Left cardiac atrium (tissue), 4 donors: Measurements from ENCODE around the gene FOXI3. TPM values are rescaled to one million over a fixed set of nuclear protein-coding genes. Genes with fewer than 3 reads are reported as not detected.
"Not testable (repeated sequence)": the region's sequence is repeated elsewhere in the genome, so short reads cannot be mapped to it uniquely, and the experiment has no call there.

Experiments
- ATAC-seq, 2 donors: fragments of 200-7000 bp; cut with Tn5 transposase; one replicate each; pipeline ENCODE4 v1.9.1; 2020; ENCODE audit warnings: mild to moderate bottlenecking in 2 of 2, moderate library complexity in 2 of 2
- DNase-seq: peaks from one replicate; pipeline ENCODE4 v3.0.0-alpha.2; 2020
- intact Hi-C, 2 donors: fragments of 100-400 bp; cut with DNase I; formaldehyde crosslinking; loops; one replicate each; pipeline versions ENCODE4 v1.14.1 to v1.15.1; 2022 to 2023
- total RNA-seq, 2 donors: library from RNA; stranded (reverse); fragmentation: NEBNext Ultra II Directional; extraction: Animal tissue kit (Norgen Biotek cat#: 25700); gene quantifications; one replicate each; pipeline ENCODE4 v1.2.1, GENCODE V29; 2021
- donor health status: DM: no; HTN: yes; CAD: no.
- donor health status: DM: no; HTN: yes; CAD: no; lungs with severe emphysema.
- donor health status: DM: yes; HTN: yes; CAD: no.
- donor health status: Dilated cardiomyopathy.

FOXI3 gene
- total RNA-seq, 2 donors from 2014 or later = not detected

- DNase-seq = no peak
- intact Hi-C loops = no loop called here
- ATAC-seq = no peak
These were observed 9.0 kb downstream of the FOXI3 start for GRCh38 chr2:88443353-88443938.

GRCh38 chr2:88442473-88442872 is 10.0 kb downstream of the FOXI3 start:
- DNase-seq (no peak), ATAC-seq (no peak)
- intact Hi-C loops = no loop called here

DNA sequence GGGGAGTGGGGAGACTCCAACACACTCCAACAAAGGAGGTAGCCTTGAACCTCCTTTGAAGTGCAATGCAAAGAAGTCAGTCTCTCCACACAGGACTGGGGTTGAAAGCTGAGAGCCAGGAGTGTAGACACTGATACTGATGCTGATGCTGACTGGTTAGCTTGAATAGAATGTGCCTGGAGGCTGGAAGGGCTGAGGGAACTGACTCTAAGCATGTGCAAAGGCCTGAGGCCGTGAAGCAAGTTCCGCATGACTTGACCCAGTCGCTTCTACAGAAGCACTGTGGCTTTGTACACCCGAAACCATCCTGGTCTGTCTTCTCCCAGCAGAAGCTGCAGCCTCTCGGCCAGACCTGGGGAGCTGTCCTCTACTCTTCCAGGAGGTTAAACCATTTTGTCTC is 10.4 kb downstream of the FOXI3 start:
- ATAC-seq = no peak
- no peak for DNase-seq
- intact Hi-C loops = no loop called here

GRCh38 chr2:88437010-88437409 is 15.5 kb downstream of the FOXI3 start:
- ATAC-seq = no peak
- no peak for DNase-seq
- intact Hi-C loops = no loop called here

GRCh38 chr2:88429929-88430328 is 22.6 kb downstream of the FOXI3 start:
- DNase-seq = no peak
- ATAC-seq = no peak
- intact Hi-C loops = no loop called here

DNA sequence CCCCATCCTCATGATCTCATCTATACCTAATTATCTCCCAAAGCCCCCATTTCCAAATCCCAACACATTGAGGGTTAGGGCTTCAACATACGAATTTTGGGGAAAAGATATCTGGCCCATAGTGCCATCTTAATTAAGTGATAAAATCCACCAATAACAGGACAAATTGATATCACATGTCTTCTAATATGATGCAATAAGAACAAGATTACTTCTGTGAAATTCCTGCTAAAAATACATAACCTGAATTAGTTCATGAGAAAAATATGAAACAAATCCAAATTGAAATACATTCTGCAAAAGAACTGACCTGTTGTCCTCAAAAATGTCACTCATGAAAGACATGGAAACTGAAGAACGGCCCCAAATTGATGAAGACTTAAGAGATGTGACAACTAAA is 28.8 kb downstream of the FOXI3 start:
- intact Hi-C loops = no loop called here
- ATAC-seq = no peak
- DNase-seq = no peak

DNA sequence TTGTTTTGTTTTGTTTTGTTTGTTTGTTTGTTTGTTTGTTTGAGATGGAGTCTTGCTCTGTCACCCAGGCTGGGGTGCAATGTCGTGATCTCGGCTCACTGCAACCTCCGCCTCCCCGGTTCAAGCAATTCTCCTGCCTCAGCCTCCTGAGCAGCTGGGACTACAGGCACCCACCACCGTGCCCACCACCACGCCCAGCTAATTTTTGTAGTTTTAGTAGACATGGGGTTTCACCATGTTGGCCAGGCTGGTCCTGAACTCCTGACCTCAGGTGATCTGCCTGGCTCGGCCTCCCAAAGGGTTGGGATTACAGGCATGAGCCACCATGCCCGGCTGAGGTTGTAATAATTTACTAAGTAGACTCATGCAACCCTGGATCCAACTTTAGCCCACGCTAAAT is 33.4 kb downstream of the FOXI3 start:
- ATAC-seq, DNase-seq, intact Hi-C loops: not testable (repeated sequence)

DNA sequence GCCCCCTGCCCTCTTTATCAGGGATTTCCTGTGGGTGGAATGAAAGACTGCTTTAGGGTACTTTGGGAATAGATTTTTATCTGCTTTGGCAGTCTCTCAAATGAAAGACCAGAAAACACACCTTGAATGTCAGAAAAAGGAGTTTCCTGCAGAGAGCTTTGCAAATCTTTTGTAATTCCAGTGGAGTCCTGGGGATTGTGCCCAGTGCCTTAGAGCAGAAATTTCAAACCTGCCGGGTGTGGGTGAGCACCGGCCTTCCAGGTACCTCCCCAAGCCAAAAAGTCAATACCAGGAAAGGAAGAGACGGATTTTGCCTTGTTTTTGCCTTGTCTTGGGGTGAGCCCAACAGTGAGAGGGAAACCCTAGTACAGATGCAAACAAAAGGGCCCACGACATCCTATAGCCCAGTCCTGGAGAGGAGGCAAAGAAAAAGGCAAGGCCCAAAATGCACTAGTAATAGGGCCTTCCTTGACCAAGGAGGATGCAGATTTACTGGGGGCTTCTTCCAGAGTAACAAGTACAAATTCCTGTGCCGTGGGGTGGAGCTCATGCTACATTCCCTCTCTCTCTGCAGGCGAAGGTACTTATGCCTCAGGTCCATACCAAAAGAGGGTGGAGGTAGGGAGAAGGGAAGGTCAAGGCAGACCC is 36.4 kb downstream of the FOXI3 start:
- no peak for DNase-seq
- no peak for ATAC-seq
- intact Hi-C loops = no loop called here

GRCh38 chr2:88408870-88409269 is 43.6 kb downstream of the FOXI3 start:
- intact Hi-C loops, DNase-seq, ATAC-seq: not testable (repeated sequence)

DNA sequence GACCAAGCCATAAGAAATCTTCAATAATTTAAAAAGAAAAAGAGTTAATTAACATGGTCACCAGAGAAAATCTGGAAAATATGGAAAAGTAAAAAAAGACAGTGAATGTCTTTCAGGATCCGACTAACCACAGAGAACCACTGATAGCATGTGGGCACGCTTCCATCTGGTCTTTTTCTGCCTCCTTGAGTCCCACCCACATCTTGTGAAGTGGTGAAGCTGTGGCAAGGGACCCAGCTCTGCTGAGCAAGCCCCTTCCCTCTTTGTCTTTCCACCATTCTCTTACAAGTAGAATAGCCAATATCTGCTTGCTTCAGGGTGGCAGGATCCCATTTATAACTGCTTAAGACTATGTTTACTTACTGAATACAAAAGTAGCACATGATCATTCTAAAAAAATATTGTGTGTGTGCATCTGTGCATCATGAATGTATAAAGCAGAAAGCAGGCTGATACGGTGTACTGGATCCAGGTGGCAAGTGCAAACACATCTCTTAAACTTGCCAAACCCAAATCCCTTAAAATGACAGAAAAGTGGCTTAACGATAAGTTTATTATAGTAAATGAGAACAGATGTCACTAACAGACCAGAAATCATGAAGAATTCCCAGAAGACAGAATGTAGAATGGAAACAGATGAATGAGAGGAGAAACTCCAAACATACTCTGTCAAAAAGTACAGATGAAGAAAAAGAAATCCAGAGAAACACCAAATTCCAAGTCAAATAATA is 52.3 kb downstream of the FOXI3 start:
- intact Hi-C loops = no loop called here
- DNase-seq = no peak
- ATAC-seq = no peak

DNA sequence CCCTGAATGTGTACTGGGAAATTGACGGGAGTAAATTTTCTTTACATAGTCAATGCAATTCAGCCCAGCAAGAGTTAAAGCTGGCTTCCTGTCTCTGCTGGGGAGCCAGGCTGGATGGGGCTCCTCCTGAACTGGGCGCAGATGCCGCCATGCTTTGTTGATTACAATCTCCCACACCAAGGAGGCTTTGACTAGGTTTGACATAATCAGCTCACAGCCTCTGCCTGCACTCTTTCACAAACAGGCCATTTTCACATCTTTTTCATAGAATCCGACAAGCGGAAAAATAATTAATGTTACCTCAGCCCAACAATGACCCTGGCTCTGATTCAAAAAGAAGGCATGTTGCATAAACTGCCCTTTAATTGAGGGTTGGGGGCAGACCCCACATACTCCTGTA is 54.3 kb downstream of the FOXI3 start:
- no peak for DNase-seq
- intact Hi-C loops = no loop called here
- no peak for ATAC-seq

Other genes with a start within 250 kb of the FOXI3 start
- 10 to 100 TPM in 1 of 2 donors, 1 to 10 TPM in 1; 7.9 to 13.6 TPM for gene EIF2AK3, start 174.8 kb upstream of the FOXI3 start, total RNA-seq
- 10 to 100 TPM; 13.7 to 17.0 TPM for gene RPIA, start 239.0 kb upstream of the FOXI3 start, total RNA-seq